Measurements from ENCODE around the gene TPM2. TPM values are rescaled to one million over a fixed set of nuclear protein-coding genes. Genes with fewer than 3 reads are reported as not detected.

Gene TPM2
- total and polyA plus RNA-seq, 9 of the 15 experiments (the other 6 are each of a cell fraction or from before 2014, with no cell fraction given) = 0.28 to 16.1 (median 4.5) TPM

- TF ChIP-seq PBX2 (CRISPR knock-in tag; IDR thresholded peaks at IDR 0.05; ENCODE audit: low read depth) = no peak
- TF ChIP-seq PBX2 (tag; conservative IDR thresholded peaks at IDR 0.05; ENCODE audit: low read depth) = no peak
- no peak for TF ChIP-seq ILF3 (IDR thresholded peaks at IDR 0.05; ENCODE audit: borderline replicate concordance)
- TF ChIP-seq HDAC3 (IDR thresholded peaks at IDR 0.05; ENCODE audit: borderline replicate concordance, partially characterized antibody) = no peak
- no peak for TF ChIP-seq SRSF3 (IDR thresholded peaks at IDR 0.05; ENCODE audit: insufficient read depth, low read length)
- no peak for TF ChIP-seq CBX5 (IDR thresholded peaks at IDR 0.05; ENCODE audit: borderline replicate concordance, low read depth)
- no peak for TF ChIP-seq YBX1 (IDR thresholded peaks at IDR 0.05)
- no peak for TF ChIP-seq ZFX (CRISPR knock-in tag; IDR thresholded peaks at IDR 0.05)
- no peak for TF ChIP-seq CBFA2T3 (IDR thresholded peaks at IDR 0.05)
- no peak for TF ChIP-seq NR3C1 (CRISPR knock-in tag; IDR thresholded peaks at IDR 0.05)
- no peak for TF ChIP-seq BRD4 (IDR thresholded peaks at IDR 0.05)
- no peak for TF ChIP-seq TBL1XR1 (IDR thresholded peaks at IDR 0.05; ENCODE audit: low read length in 2 of 2)
- TF ChIP-seq HEY1 (CRISPR knock-in tag; IDR thresholded peaks at IDR 0.05; ENCODE audit: borderline replicate concordance) = no peak
- TF ChIP-seq, protein P1, sequence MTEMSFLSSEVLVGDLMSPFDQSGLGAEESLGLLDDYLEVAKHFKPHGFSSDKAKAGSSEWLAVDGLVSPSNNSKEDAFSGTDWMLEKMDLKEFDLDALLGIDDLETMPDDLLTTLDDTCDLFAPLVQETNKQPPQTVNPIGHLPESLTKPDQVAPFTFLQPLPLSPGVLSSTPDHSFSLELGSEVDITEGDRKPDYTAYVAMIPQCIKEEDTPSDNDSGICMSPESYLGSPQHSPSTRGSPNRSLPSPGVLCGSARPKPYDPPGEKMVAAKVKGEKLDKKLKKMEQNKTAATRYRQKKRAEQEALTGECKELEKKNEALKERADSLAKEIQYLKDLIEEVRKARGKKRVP (CRISPR knock-in tag; IDR thresholded peaks at IDR 0.05) = no peak
Measured at GRCh38 chr9:35734096-35734495, 44.4 kb upstream of the TPM2 start (continued).
